H9 (cell line): Measurements from ENCODE around the gene KCNIP1. TPM values are rescaled to one million over a fixed set of nuclear protein-coding genes. Genes with fewer than 3 reads are reported as not detected.

Experiments
- DNase-seq: peaks from one replicate; pipeline ENCODE4 v3.0.0-alpha.2; 2017
- H2AFZ ChIP-seq: one replicate; pipeline ENCODE4 v1.6.1; 2013; ENCODE audit warnings: mild to moderate bottlenecking, low read length, control low read depth, moderate library complexity
- H2AK5ac ChIP-seq: 2 replicates; pipeline ENCODE4 v1.6.1; 2013; ENCODE audit warnings: low read length, control low read depth, mixed read lengths; ENCODE audit not compliant: insufficient read length
- H2BK120ac ChIP-seq: one replicate; pipeline ENCODE4 v1.6.1; 2013; ENCODE audit warnings: low read depth, mild to moderate bottlenecking, low read length, control low read depth, inconsistent platforms; ENCODE audit not compliant: poor library complexity, severe bottlenecking
- H2BK12ac ChIP-seq: 2 replicates; pipeline ENCODE4 v1.6.1; 2013; ENCODE audit warnings: low read length, control low read depth, mixed read lengths, low read depth; ENCODE audit not compliant: insufficient read length
- H2BK15ac ChIP-seq: 2 replicates; pipeline ENCODE4 v1.6.1; 2013; ENCODE audit warnings: low read depth, low read length, control low read depth
- H2BK20ac ChIP-seq: one replicate; pipeline ENCODE4 v1.6.1; 2013; ENCODE audit warnings: low read depth, mild to moderate bottlenecking, low read length, control low read depth, inconsistent platforms; ENCODE audit not compliant: poor library complexity, severe bottlenecking
- H2BK5ac ChIP-seq: 2 replicates; pipeline ENCODE4 v1.6.1; 2013; ENCODE audit warnings: low read length, control low read depth, mixed read lengths; ENCODE audit not compliant: insufficient read length
- H3K14ac ChIP-seq: 2 replicates; pipeline ENCODE4 v1.6.1; 2013; ENCODE audit warnings: low read length, control low read depth; ENCODE audit not compliant: insufficient read depth
- H3K18ac ChIP-seq: 2 replicates; pipeline ENCODE4 v1.6.1; 2013; ENCODE audit warnings: low read depth, mild to moderate bottlenecking, mixed read lengths, low read length, control low read depth; ENCODE audit not compliant: insufficient read length
- H3K23ac ChIP-seq: 2 replicates; pipeline ENCODE4 v1.6.1; 2013; ENCODE audit warnings: low read length, control low read depth, mixed read lengths, low read depth; ENCODE audit not compliant: insufficient read length
- H3K23me2 ChIP-seq: 2 replicates; pipeline ENCODE4 v1.6.1; 2013; ENCODE audit warnings: low read depth, mild to moderate bottlenecking, mixed read lengths, low read length, control low read depth; ENCODE audit not compliant: insufficient read length, poor library complexity, severe bottlenecking
- H3K27ac ChIP-seq: 2 replicates; pipeline ENCODE4 v1.5.1; 2013; ENCODE audit warnings: low read length, control low read depth, mixed read lengths, low read depth; ENCODE audit not compliant: insufficient read length
- H3K27me3 ChIP-seq: 2 replicates; pipeline ENCODE4 v1.6.1; 2013; ENCODE audit warnings: low read length, control low read depth, inconsistent platforms; ENCODE audit not compliant: insufficient read depth
- H3K4ac ChIP-seq: 2 replicates; pipeline ENCODE4 v1.6.1; 2013; ENCODE audit warnings: low read depth, mild to moderate bottlenecking, control low read depth, inconsistent platforms, low read length, moderate library complexity
- H3K4me1 ChIP-seq: 2 replicates; pipeline ENCODE4 v1.6.1; 2013; ENCODE audit warnings: low read length, control low read depth, inconsistent platforms; ENCODE audit not compliant: insufficient read depth
- H3K4me2 ChIP-seq: 2 replicates; pipeline ENCODE4 v1.6.1; 2013; ENCODE audit warnings: low read length, control low read depth, mixed read lengths; ENCODE audit not compliant: insufficient read length, insufficient read depth
- H3K56ac ChIP-seq: 2 replicates; pipeline ENCODE4 v1.6.1; 2013; ENCODE audit warnings: low read depth, mild to moderate bottlenecking, mixed read lengths, low read length, control low read depth; ENCODE audit not compliant: insufficient read length
- H3K79me1 ChIP-seq: 2 replicates; pipeline ENCODE4 v1.6.1; 2013; ENCODE audit warnings: low read depth, mild to moderate bottlenecking, moderate library complexity, low read length, control low read depth, inconsistent platforms; ENCODE audit not compliant: insufficient read depth, poor library complexity, severe bottlenecking
- H3K79me2 ChIP-seq: 2 replicates; pipeline ENCODE4 v1.6.1; 2013; ENCODE audit warnings: low read length, control low read depth, inconsistent platforms; ENCODE audit not compliant: insufficient read depth
- H3K9ac ChIP-seq: 2 replicates; pipeline ENCODE4 v1.6.1; 2013; ENCODE audit warnings: low read length, control low read depth, mixed read lengths; ENCODE audit not compliant: insufficient read length; ENCODE audit errors: extremely low read depth
- H3K9me3 ChIP-seq: one replicate; pipeline ENCODE4 v1.6.1; 2013; ENCODE audit warnings: low read depth, low read length, inconsistent platforms; ENCODE audit not compliant: control insufficient read depth
- H3T11ph ChIP-seq: one replicate; pipeline ENCODE4 v1.6.1; 2013; ENCODE audit warnings: mild to moderate bottlenecking, low read length, control low read depth, inconsistent platforms
- H4K20me1 ChIP-seq: one replicate; pipeline ENCODE4 v1.6.1; 2013; ENCODE audit not compliant: control insufficient read depth, insufficient read length, insufficient read depth
- H4K5ac ChIP-seq: 2 replicates; pipeline ENCODE4 v1.6.1; 2013; ENCODE audit warnings: low read depth, mild to moderate bottlenecking, mixed read lengths, low read length, control low read depth; ENCODE audit not compliant: insufficient read length
- H4K8ac ChIP-seq: replicated peaks from 2 replicates; pipeline ENCODE4 v1.6.1; 2013; ENCODE audit warnings: low read length, control low read depth, mixed read lengths, low read depth; ENCODE audit not compliant: insufficient read length
- H4K91ac ChIP-seq: 2 replicates; pipeline ENCODE4 v1.6.1; 2013; ENCODE audit warnings: low read depth, mild to moderate bottlenecking, moderate library complexity, mixed read lengths, low read length, control low read depth; ENCODE audit not compliant: insufficient read length
- H3K27ac Mint-ChIP-seq, 3 experiments: 2 replicates in 2 of 3; 3 replicates in 1 of 3; pipeline ENCODE4 v1.8.0; 2020 to 2021; ENCODE audit warnings: mixed read lengths in 3 of 3, mild to moderate bottlenecking in 1 of 3, moderate library complexity in 1 of 3
- H3K27me3 Mint-ChIP-seq: 2 replicates; pipeline ENCODE4 v1.8.0; 2021; ENCODE audit warnings: low read depth, mild to moderate bottlenecking, moderate library complexity, mixed read lengths
- H3K36me3 Mint-ChIP-seq, 3 experiments: 2 replicates in 2 of 3; 3 replicates in 1 of 3; pipeline ENCODE4 v1.8.0; 2020 to 2021; ENCODE audit warnings: low read depth in 3 of 3, mixed read lengths in 3 of 3; ENCODE audit not compliant: insufficient read depth in 1 of 3
- H3K4me1 Mint-ChIP-seq, 2 experiments: 2 replicates each; pipeline ENCODE4 v1.8.0; 2020; ENCODE audit warnings: mixed read lengths in 2 of 2
- H3K4me3 Mint-ChIP-seq, 2 experiments: 2 replicates in 1 of 2; 3 replicates in 1 of 2; pipeline ENCODE4 v1.8.0; 2020 to 2021; ENCODE audit warnings: mild to moderate bottlenecking in 2 of 2, mixed read lengths in 2 of 2, moderate library complexity in 1 of 2
- H3K9me3 Mint-ChIP-seq, 2 experiments: 2 replicates in 1 of 2; 3 replicates in 1 of 2; pipeline ENCODE4 v1.8.0; 2020; ENCODE audit warnings: mild to moderate bottlenecking in 2 of 2, mixed read lengths in 2 of 2, moderate library complexity in 1 of 2
- WGBS: extraction: QIAGEN DNeasy Blood & Tissue Kit; methylation state at CpG from one replicate; pipeline ENCODE4 v1.1.7; 2013; ENCODE audit warnings: missing lambda C conversion rate, low lambda C conversion rate, mixed read lengths; ENCODE audit not compliant: insufficient read length; ENCODE audit errors: extremely low coverage; 5-methylcytosine and 5-hydroxymethylcytosine counted together
- total RNA-seq: library from RNA; stranded (reverse); gene quantifications from 2 replicates; pipeline ENCODE4 v1.2.1, GENCODE V29; 2021
- TF ChIP-seq, protein P1 (sequence below): fragments of 200-600 bp; sonication (generic); conservative IDR thresholded peaks from 3 replicates; pipeline ENCODE4 v1.8.0; 2021; ENCODE audit warnings: antibody characterized with exemption, mild to moderate bottlenecking

The KCNIP1 gene
- total RNA-seq, 1 experiment from 2014 or later, result 0.63 TPM

DNA sequence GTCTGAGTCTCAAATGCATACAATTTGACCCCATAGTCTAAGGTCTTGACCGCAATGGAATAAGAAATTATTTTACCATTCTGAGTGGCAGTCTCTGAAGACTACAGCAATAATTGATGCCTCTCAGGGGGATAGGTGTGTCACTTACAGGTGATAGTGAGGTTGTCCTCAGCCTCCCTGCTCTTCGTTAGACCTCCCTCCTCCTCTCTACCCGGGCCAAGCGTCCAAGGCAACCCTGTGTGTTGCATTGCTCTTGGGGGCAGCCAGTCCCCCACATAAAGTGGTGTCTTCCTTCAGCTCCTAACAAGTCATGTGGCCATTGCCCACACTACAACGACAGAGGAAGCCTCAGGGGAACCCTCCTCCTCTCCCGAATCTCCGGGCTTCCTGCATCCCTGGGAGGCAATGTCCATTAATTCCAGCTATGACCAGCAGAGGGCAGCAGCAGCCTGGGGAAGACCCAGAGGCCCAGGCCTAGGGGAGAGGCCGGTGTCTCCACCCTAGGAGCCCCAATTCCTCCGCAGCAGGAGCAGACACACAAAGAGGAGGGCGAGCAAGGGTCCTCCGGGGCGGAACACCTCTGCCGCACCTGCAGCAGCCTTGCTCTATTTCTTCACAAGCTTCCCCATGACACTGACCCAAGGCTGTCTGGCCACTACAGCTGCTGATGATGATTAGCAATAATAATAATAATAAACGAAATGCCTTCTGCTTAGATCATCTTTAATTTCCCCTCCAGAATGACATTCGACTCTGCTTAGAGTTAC is 134.8 kb downstream of the KCNIP1 start:
- Histone ChIP-seq H4K8ac (no peak overlapping the region), H3K79me2 (no peaks in the 10 kb centered on the region), H2BK120ac (no peak overlapping the region), H3K79me1 (no peaks in the 10 kb centered on the region), H3K27me3 (no peaks in the 10 kb centered on the region), H4K91ac (no peak overlapping the region), H3K14ac (no peak overlapping the region), H4K20me1 (no peaks in the 10 kb centered on the region), H2AK5ac (no peak overlapping the region), H4K5ac (no peak overlapping the region), H3T11ph (no peak overlapping the region), H2BK12ac (no peak overlapping the region), H3K56ac (no peak overlapping the region), H2AFZ (no peak overlapping the region), H2BK20ac (no peak overlapping the region), H3K4me2 (no peak overlapping the region), H3K9ac (no peak overlapping the region), H2BK15ac (no peak overlapping the region), H3K4me1 (peaks cover 17% of the 10 kb centered on the region; the same call in 1 of the 2 replicates), H2BK5ac (no peak overlapping the region), H3K27ac (no peak overlapping the region), H3K23me2 (peaks cover 4% of the 10 kb centered on the region), H3K4ac (no peak overlapping the region), H3K18ac (no peak overlapping the region), H3K23ac (no peak overlapping the region), H3K9me3 (no peaks in the 10 kb centered on the region)
- Mint-ChIP-seq H3K27me3 (peaks cover 18% of the 10 kb centered on the region), H3K9me3 (no peaks in the 10 kb centered on the region), H3K4me3 (no peak overlapping the region), H3K36me3 (no peaks in the 10 kb centered on the region), H3K27ac (peak overlapping the region in 2 of 3 experiments; percentile 57 to 71; a peak in 2 of 7 replicates), H3K4me1 (peaks cover 26% of the 10 kb centered on the region in 2 experiments)
- TF ChIP-seq, protein P1, sequence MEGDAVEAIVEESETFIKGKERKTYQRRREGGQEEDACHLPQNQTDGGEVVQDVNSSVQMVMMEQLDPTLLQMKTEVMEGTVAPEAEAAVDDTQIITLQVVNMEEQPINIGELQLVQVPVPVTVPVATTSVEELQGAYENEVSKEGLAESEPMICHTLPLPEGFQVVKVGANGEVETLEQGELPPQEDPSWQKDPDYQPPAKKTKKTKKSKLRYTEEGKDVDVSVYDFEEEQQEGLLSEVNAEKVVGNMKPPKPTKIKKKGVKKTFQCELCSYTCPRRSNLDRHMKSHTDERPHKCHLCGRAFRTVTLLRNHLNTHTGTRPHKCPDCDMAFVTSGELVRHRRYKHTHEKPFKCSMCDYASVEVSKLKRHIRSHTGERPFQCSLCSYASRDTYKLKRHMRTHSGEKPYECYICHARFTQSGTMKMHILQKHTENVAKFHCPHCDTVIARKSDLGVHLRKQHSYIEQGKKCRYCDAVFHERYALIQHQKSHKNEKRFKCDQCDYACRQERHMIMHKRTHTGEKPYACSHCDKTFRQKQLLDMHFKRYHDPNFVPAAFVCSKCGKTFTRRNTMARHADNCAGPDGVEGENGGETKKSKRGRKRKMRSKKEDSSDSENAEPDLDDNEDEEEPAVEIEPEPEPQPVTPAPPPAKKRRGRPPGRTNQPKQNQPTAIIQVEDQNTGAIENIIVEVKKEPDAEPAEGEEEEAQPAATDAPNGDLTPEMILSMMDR, result peak; percentile 96
- peak; percentile 88 for DNase-seq
- no CpG with 5 or more reads among the region's 15 CpGs for WGBS
